K562 treated with DMSO at 1 percent for 48 hours (cell line): ENCODE data around the gene PIP5K1B. TPM values are rescaled to one million over a fixed set of nuclear protein-coding genes. Genes with fewer than 3 reads are reported as not detected.

Source experiments
- total RNA-seq: library from RNA; unstranded; fragments of 300-600 nt; gene quantifications from 2 replicates; pipeline ENCODE4 v1.2.3, GENCODE V29; 2022; ENCODE audit warnings: low replicate concordance; ENCODE audit errors: extremely low read depth

PIP5K1B gene, protein sequence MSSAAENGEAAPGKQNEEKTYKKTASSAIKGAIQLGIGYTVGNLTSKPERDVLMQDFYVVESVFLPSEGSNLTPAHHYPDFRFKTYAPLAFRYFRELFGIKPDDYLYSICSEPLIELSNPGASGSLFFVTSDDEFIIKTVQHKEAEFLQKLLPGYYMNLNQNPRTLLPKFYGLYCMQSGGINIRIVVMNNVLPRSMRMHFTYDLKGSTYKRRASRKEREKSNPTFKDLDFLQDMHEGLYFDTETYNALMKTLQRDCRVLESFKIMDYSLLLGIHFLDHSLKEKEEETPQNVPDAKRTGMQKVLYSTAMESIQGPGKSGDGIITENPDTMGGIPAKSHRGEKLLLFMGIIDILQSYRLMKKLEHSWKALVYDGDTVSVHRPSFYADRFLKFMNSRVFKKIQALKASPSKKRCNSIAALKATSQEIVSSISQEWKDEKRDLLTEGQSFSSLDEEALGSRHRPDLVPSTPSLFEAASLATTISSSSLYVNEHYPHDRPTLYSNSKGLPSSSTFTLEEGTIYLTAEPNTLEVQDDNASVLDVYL
- total RNA-seq, result not detected in 2 replicates

DNA sequence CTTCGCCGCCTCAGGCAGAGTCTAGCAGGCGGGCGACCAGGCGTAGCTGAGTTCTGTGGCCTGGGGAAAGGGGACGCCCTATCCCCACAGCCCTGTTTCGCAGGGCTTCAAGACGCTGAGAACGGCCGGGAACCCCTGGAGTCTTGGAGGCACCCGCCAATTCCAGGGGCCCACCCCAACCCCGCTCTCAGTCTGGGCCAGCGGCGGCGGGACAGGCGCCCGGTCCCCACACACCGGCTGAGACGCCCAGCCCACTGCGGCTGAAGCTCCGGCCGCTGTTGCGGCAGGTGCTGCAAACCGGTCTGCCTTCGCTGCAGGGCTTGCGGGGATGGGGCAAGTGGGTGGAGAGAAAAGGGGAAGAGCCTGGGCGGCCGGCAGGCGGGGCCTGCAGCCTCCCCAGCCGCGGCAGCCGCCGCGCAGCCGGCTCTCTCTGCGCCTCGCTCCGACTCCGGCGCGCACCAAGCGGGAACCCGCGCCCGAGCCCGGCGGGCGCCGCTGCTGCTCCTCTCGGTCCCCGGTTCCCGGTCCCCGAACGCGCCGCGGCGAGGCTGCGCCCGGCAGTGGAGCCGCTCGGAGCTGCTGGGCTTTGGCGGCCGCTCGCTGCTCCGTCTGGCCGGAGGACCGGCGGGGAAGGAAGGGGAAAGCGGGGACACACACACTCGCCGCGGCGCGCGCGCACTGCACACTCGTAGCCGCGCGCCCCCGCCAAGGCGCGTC is at the start of gene PIP5K1B:
Gene PIP5K1B, plus strand, starts transcription at position 427 of the 717 bp plus-strand sequence. CDS start 117,375 bp downstream, outside the sequence.

DNA sequence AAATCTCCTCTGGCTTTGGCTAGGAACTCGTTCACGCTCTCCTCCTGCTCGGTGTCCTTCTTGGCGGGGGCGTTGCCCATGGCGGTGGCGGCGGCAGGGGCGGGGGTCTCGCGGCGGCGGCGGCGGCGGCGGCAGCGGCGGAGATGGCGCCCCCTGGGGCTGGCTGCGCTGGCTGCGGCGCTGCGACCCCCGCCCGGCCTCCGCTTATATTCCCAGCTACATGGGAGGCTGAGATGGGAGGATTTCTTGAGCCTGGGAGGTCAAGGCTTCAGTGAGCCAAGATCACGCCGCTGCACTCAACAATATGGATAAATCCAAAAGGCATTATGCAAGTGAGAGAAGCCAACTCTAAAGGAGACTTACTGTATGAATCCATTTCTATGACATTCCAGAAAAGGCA is 309.0 kb downstream of the PIP5K1B start, which contains the start of gene PRKACG:
Gene PRKACG, minus strand, starts transcription at position 101 of the 400 bp plus-strand sequence. Its CDS starts 21 bp downstream, at position 80.

DNA sequence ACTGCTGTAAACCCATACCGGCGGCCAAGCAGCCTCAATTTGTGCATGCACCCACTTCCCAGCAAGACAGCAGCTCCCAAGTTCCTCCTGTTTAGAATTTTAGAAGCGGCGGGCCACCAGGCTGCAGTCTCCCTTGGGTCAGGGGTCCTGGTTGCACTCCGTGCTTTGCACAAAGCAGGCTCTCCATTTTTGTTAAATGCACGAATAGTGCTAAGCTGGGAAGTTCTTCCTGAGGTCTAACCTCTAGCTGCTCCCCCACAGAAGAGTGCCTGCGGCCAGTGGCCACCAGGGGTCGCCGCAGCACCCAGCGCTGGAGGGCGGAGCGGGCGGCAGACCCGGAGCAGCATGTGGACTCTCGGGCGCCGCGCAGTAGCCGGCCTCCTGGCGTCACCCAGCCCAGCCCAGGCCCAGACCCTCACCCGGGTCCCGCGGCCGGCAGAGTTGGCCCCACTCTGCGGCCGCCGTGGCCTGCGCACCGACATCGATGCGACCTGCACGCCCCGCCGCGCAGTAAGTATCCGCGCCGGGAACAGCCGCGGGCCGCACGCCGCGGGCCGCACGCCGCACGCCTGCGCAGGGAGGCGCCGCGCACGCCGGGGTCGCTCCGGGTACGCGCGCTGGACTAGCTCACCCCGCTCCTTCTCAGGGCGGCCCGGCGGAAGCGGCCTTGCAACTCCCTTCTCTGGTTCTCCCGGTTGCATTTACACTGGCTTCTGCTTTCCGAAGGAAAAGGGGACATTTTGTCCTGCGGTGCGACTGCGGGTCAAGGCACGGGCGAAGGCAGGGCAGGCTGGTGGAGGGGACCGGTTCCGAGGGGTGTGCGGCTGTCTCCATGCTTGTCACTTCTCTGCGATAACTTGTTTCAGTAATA is 330.6 kb downstream of the PIP5K1B start, which contains the start of gene FXN:
Gene FXN, plus strand, starts transcription at position 315 of the 871 bp plus-strand sequence. Its CDS starts 31 bp downstream, at position 346.

Other genes starting within 250 kb of the PIP5K1B start
- not detected in 2 replicates for gene TMEM252, start 164.4 kb upstream of the PIP5K1B start, total RNA-seq